ENCODE results near the gene PITPNC1. TPM values are rescaled to one million over a fixed set of nuclear protein-coding genes. Genes with fewer than 3 reads are reported as not detected.

Gene PITPNC1
- total RNA-seq, 1 donor from 2014 or later, result 5.4 TPM

- TF ChIP-seq CTCF (IDR thresholded peaks at IDR 0.05), result no peak
- Mint-ChIP-seq H3K4me1 (ENCODE audit: low read depth) (no peaks in the 10 kb centered on the region), H3K9me3 (ENCODE audit: low read depth) (no peaks in the 10 kb centered on the region), H3K4me3 (ENCODE audit: unreplicated experiment) (no peak overlapping the region), H3K27me3 (ENCODE audit: low read depth) (no peaks in the 10 kb centered on the region), H3K36me3 (ENCODE audit: low read depth) (no peaks in the 10 kb centered on the region), H3K27ac (ENCODE audit: unreplicated experiment) (no peak overlapping the region)
- DNase-seq (ENCODE audit: low spot score), result no peak
Observed at GRCh38 chr17:67707442-67707841, 330.4 kb downstream of the PITPNC1 start.

- Mint-ChIP-seq H3K4me3 (ENCODE audit: unreplicated experiment) (no peak overlapping the region), H3K9me3 (ENCODE audit: low read depth) (peaks cover 5% of the 10 kb centered on the region), H3K4me1 (ENCODE audit: low read depth) (no peaks in the 10 kb centered on the region), H3K27me3 (ENCODE audit: low read depth) (no peaks in the 10 kb centered on the region), H3K36me3 (ENCODE audit: low read depth) (no peaks in the 10 kb centered on the region), H3K27ac (ENCODE audit: unreplicated experiment) (no peak overlapping the region)
- DNase-seq (ENCODE audit: low spot score), result no peak
- no peak for TF ChIP-seq CTCF (IDR thresholded peaks at IDR 0.05)
Observed at GRCh38 chr17:67708378-67708777, 331.3 kb downstream of the PITPNC1 start.

- Mint-ChIP-seq H3K36me3 (ENCODE audit: low read depth) (no peaks in the 10 kb centered on the region), H3K4me3 (ENCODE audit: unreplicated experiment) (no peak overlapping the region)
- no peak for TF ChIP-seq CTCF (IDR thresholded peaks at IDR 0.05)
Observed at GRCh38 chr17:67711916-67712315, 334.8 kb downstream of the PITPNC1 start.

GRCh38 chr17:67712375-67712774 is 335.3 kb downstream of the PITPNC1 start:
- H3K4me3 Mint-ChIP-seq (ENCODE audit: unreplicated experiment), result no peak overlapping the region
- no peak overlapping the region for H3K27ac Mint-ChIP-seq (ENCODE audit: unreplicated experiment)
- H3K36me3 Mint-ChIP-seq (ENCODE audit: low read depth), result no peaks in the 10 kb centered on the region
- H3K27me3 Mint-ChIP-seq (ENCODE audit: low read depth), result no peaks in the 10 kb centered on the region
- TF ChIP-seq CTCF (IDR thresholded peaks at IDR 0.05), result no peak
- H3K4me1 Mint-ChIP-seq (ENCODE audit: low read depth), result peaks cover 8% of the 10 kb centered on the region
- peaks cover 5% of the 10 kb centered on the region for H3K9me3 Mint-ChIP-seq (ENCODE audit: low read depth)
- no peak for DNase-seq (ENCODE audit: low spot score)

More at GRCh38 chr17:67711916-67712315, 334.8 kb downstream of the PITPNC1 start:
- H3K9me3 Mint-ChIP-seq (ENCODE audit: low read depth), result peaks cover 5% of the 10 kb centered on the region
- H3K27me3 Mint-ChIP-seq (ENCODE audit: low read depth), result no peaks in the 10 kb centered on the region
- H3K4me1 Mint-ChIP-seq (ENCODE audit: low read depth), result peaks cover 4% of the 10 kb centered on the region
- H3K27ac Mint-ChIP-seq (ENCODE audit: unreplicated experiment), result no peak overlapping the region
- no peak for DNase-seq (ENCODE audit: low spot score)

- Mint-ChIP-seq H3K9me3 (ENCODE audit: low read depth) (peaks cover 5% of the 10 kb centered on the region), H3K27ac (ENCODE audit: unreplicated experiment) (no peak overlapping the region), H3K27me3 (ENCODE audit: low read depth) (no peaks in the 10 kb centered on the region), H3K4me3 (ENCODE audit: unreplicated experiment) (no peak overlapping the region), H3K4me1 (ENCODE audit: low read depth) (peaks cover 9% of the 10 kb centered on the region), H3K36me3 (ENCODE audit: low read depth) (no peaks in the 10 kb centered on the region)
- TF ChIP-seq CTCF (IDR thresholded peaks at IDR 0.05), result no peak
- DNase-seq (ENCODE audit: low spot score), result no peak
Observed at GRCh38 chr17:67713169-67713568, 336.1 kb downstream of the PITPNC1 start.
